ENCODE measurements around the gene ZFYVE26.
"Not testable (repeated sequence)": the region's sequence is repeated elsewhere in the genome, so short reads cannot be mapped to it uniquely, and the experiment has no call there.

ZFYVE26 gene

GRCh38 chr14:67722293-67722692 lies 94.1 kb downstream of the ZFYVE26 start:
- peak; percentile 37 for DNase-seq (ENCODE audit: low read depth)
- H3K27me3 ChIP-seq (replicated peaks; ENCODE audit: control insufficient read depth, insufficient read depth, low read length) = peaks cover 35% of the 10 kb centered on the region
- no peaks in the 10 kb centered on the region for H3K9me3 ChIP-seq (ENCODE audit: control insufficient read depth, low read length)
- no peak overlapping the region for H3K4me3 ChIP-seq (ENCODE audit: low read length)
- no peaks in the 10 kb centered on the region for H3K36me3 ChIP-seq (ENCODE audit: control insufficient read depth, insufficient read depth, low read length, severe bottlenecking)
- no peak overlapping the region for H3K9ac ChIP-seq (ENCODE audit: low read length)
- peaks cover 5% of the 10 kb centered on the region for H3K4me1 ChIP-seq (ENCODE audit: control insufficient read depth, insufficient read depth, low read length)

GRCh38 chr14:67721875-67722274 lies 94.5 kb downstream of the ZFYVE26 start:
- Histone ChIP-seq H3K9me3 (ENCODE audit: control insufficient read depth, low read length) (no peaks in the 10 kb centered on the region), H3K27me3 (replicated peaks; ENCODE audit: control insufficient read depth, insufficient read depth, low read length) (peaks cover 35% of the 10 kb centered on the region), H3K4me1 (ENCODE audit: control insufficient read depth, insufficient read depth, low read length) (peaks cover 5% of the 10 kb centered on the region), H3K9ac (ENCODE audit: low read length) (no peak overlapping the region), H3K36me3 (ENCODE audit: control insufficient read depth, insufficient read depth, low read length, severe bottlenecking) (no peaks in the 10 kb centered on the region), H3K4me3 (ENCODE audit: low read length) (no peak overlapping the region)
- no peak for DNase-seq (ENCODE audit: low read depth)

- Histone ChIP-seq H3K27me3 (replicated peaks; ENCODE audit: control insufficient read depth, insufficient read depth, low read length) (peaks cover 26% of the 10 kb centered on the region), H3K9ac (ENCODE audit: low read length) (no peak overlapping the region), H3K4me1 (ENCODE audit: control insufficient read depth, insufficient read depth, low read length) (peaks cover 14% of the 10 kb centered on the region), H3K9me3 (ENCODE audit: control insufficient read depth, low read length) (no peaks in the 10 kb centered on the region), H3K36me3 (ENCODE audit: control insufficient read depth, insufficient read depth, low read length, severe bottlenecking) (no peaks in the 10 kb centered on the region), H3K4me3 (ENCODE audit: low read length) (no peak overlapping the region)
- no peak for DNase-seq (ENCODE audit: low read depth)
Measured at GRCh38 chr14:67719866-67720265, 96.5 kb downstream of the ZFYVE26 start.

- H3K4me3 ChIP-seq (ENCODE audit: low read length); H3K9ac ChIP-seq (ENCODE audit: low read length); H3K9me3 ChIP-seq (ENCODE audit: control insufficient read depth, low read length): not testable (repeated sequence)
Measured at GRCh38 chr14:67719385-67719784, 97.0 kb downstream of the ZFYVE26 start.

GRCh38 chr14:67718265-67718664 lies 98.1 kb downstream of the ZFYVE26 start:
- DNase-seq (ENCODE audit: low read depth) = no peak
- Histone ChIP-seq H3K27me3 (replicated peaks; ENCODE audit: control insufficient read depth, insufficient read depth, low read length) (peaks cover 10% of the 10 kb centered on the region), H3K9ac (ENCODE audit: low read length) (no peak overlapping the region), H3K36me3 (ENCODE audit: control insufficient read depth, insufficient read depth, low read length, severe bottlenecking) (no peaks in the 10 kb centered on the region), H3K4me3 (ENCODE audit: low read length) (no peak overlapping the region), H3K4me1 (ENCODE audit: control insufficient read depth, insufficient read depth, low read length) (peaks cover 16% of the 10 kb centered on the region), H3K9me3 (ENCODE audit: control insufficient read depth, low read length) (no peaks in the 10 kb centered on the region)

More at GRCh38 chr14:67719385-67719784, 97.0 kb downstream of the ZFYVE26 start:
- Histone ChIP-seq H3K27me3 (replicated peaks; ENCODE audit: control insufficient read depth, insufficient read depth, low read length) (peaks cover 22% of the 10 kb centered on the region), H3K4me1 (ENCODE audit: control insufficient read depth, insufficient read depth, low read length) (peaks cover 16% of the 10 kb centered on the region)
- not testable (repeated sequence) for DNase-seq (ENCODE audit: low read depth); H3K36me3 ChIP-seq (ENCODE audit: control insufficient read depth, insufficient read depth, low read length, severe bottlenecking)

GRCh38 chr14:67717048-67717447 lies 99.3 kb downstream of the ZFYVE26 start:
- Histone ChIP-seq H3K4me3 (ENCODE audit: low read length) (no peak overlapping the region), H3K36me3 (ENCODE audit: control insufficient read depth, insufficient read depth, low read length, severe bottlenecking) (no peaks in the 10 kb centered on the region), H3K4me1 (ENCODE audit: control insufficient read depth, insufficient read depth, low read length) (peaks cover 14% of the 10 kb centered on the region), H3K9ac (ENCODE audit: low read length) (no peak overlapping the region), H3K9me3 (ENCODE audit: control insufficient read depth, low read length) (no peaks in the 10 kb centered on the region), H3K27me3 (replicated peaks; ENCODE audit: control insufficient read depth, insufficient read depth, low read length) (peaks cover 6% of the 10 kb centered on the region)
- DNase-seq (ENCODE audit: low read depth) = no peak

DNA sequence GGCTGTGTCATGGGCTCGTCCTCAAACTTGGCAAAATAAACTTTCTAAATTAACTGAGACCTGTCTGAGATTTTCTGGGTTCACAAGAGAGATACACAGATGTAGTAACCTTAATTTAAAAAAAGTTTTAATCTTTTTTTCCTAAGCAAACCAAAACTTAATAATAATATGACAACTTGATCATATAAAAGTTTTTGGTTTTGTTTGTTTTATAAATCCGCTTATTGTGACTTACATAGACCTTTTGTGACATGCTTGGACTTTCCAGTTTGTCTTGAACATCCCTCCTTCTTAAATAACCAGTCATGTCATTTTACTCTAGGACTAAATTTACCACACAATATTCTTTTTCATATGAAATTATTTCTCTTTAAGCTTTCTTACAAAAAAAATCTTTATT lies 106.2 kb downstream of the ZFYVE26 start:
- Histone ChIP-seq H3K9me3 (ENCODE audit: control insufficient read depth, low read length) (peaks cover 7% of the 10 kb centered on the region), H3K4me3 (ENCODE audit: low read length) (no peak overlapping the region)
- DNase-seq (ENCODE audit: low read depth) = no peak

DNA sequence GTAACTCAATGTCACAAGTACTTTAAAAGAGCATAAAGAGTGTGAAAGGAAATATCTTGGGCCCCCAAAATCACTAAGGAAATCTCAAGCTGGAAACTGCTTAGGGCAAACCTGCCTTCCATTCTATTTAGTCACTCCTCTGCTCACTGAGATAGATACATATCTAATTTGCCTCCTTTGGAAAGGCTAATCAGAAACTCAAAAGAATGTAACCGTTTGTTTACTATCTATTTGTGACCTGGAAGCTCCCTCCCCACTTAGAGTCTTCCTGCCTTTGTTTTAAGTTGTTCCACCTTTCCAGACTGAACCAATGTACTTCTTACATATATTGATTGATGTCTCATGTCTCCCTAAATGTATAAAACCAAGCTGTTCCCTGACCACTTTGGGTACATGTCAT lies 106.6 kb downstream of the ZFYVE26 start:
- not testable (repeated sequence) for H3K9me3 ChIP-seq (ENCODE audit: control insufficient read depth, low read length); H3K27me3 ChIP-seq (replicated peaks; ENCODE audit: control insufficient read depth, insufficient read depth, low read length); H3K4me3 ChIP-seq (ENCODE audit: low read length); H3K9ac ChIP-seq (ENCODE audit: low read length); H3K4me1 ChIP-seq (ENCODE audit: control insufficient read depth, insufficient read depth, low read length); H3K36me3 ChIP-seq (ENCODE audit: control insufficient read depth, insufficient read depth, low read length, severe bottlenecking); DNase-seq (ENCODE audit: low read depth)

More for the DNA sequence above, 106.2 kb downstream of the ZFYVE26 start:
- Histone ChIP-seq H3K9ac (ENCODE audit: low read length) (no peak overlapping the region), H3K36me3 (ENCODE audit: control insufficient read depth, insufficient read depth, low read length, severe bottlenecking) (no peaks in the 10 kb centered on the region), H3K4me1 (ENCODE audit: control insufficient read depth, insufficient read depth, low read length) (peaks cover 6% of the 10 kb centered on the region), H3K27me3 (replicated peaks; ENCODE audit: control insufficient read depth, insufficient read depth, low read length) (peaks cover 3% of the 10 kb centered on the region)

GRCh38 chr14:67709346-67709745 lies 107.0 kb downstream of the ZFYVE26 start:
- not testable (repeated sequence) for DNase-seq (ENCODE audit: low read depth); H3K9me3 ChIP-seq (ENCODE audit: control insufficient read depth, low read length); H3K36me3 ChIP-seq (ENCODE audit: control insufficient read depth, insufficient read depth, low read length, severe bottlenecking); H3K27me3 ChIP-seq (replicated peaks; ENCODE audit: control insufficient read depth, insufficient read depth, low read length); H3K9ac ChIP-seq (ENCODE audit: low read length); H3K4me1 ChIP-seq (ENCODE audit: control insufficient read depth, insufficient read depth, low read length); H3K4me3 ChIP-seq (ENCODE audit: low read length)

DNA sequence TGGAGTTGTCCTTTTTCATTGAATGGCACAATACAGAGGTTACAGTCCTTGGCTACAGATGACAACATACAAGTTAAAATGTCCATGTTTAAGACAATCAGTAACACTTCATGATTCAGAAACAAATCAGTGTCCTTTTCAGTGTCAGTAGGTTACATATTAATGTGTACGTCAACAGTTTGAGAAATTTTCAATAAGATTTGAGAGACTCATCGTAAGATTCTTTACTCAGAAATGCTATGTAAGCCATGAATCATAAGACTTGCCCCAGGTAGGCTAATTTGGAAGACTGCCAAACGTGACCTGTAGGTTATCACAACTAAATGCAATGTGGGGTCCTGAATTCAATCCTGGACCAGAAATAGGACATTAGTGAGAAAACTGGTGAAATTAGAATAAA lies 111.2 kb downstream of the ZFYVE26 start:
- Histone ChIP-seq H3K27me3 (replicated peaks; ENCODE audit: control insufficient read depth, insufficient read depth, low read length) (peaks cover 3% of the 10 kb centered on the region), H3K36me3 (ENCODE audit: control insufficient read depth, insufficient read depth, low read length, severe bottlenecking) (no peaks in the 10 kb centered on the region), H3K9me3 (ENCODE audit: control insufficient read depth, low read length) (peaks cover 7% of the 10 kb centered on the region), H3K4me1 (ENCODE audit: control insufficient read depth, insufficient read depth, low read length) (peaks cover 4% of the 10 kb centered on the region), H3K4me3 (ENCODE audit: low read length) (no peak overlapping the region), H3K9ac (ENCODE audit: low read length) (no peak overlapping the region)
- no peak for DNase-seq (ENCODE audit: low read depth)

DNA sequence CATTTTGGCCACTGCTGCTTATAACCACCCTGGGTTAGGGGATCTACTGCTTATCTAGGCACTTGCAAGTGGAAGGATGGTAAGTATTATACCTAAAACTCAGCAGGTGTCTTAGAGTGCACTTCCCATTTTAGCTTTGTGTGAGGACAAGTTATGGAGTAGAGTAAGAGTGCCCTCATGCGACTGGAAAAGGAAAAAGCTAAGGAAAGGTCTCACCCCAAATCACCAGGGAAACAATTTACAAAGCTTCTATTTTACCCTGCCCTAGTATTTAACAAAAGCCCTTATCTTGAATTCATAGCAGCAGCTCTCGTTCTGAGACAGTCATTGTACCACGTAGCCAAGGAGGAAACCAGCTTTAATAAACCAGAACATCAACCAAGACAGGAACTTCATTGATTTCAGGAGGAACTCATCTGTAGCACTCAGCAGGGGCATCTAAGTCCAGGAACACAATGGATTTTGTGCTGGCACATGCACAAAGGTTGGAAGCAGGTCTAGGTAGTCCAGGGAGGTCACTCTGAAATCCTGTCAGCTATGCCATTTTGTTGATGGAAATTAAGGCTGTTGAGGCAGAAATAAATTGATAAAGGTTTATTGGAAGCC lies 111.8 kb downstream of the ZFYVE26 start:
- DNase-seq (ENCODE audit: low read depth) = peak; percentile 78

GRCh38 chr14:67703997-67704396 lies 112.4 kb downstream of the ZFYVE26 start:
- Histone ChIP-seq H3K36me3 (ENCODE audit: control insufficient read depth, insufficient read depth, low read length, severe bottlenecking) (no peaks in the 10 kb centered on the region), H3K4me1 (ENCODE audit: control insufficient read depth, insufficient read depth, low read length) (peaks cover 4% of the 10 kb centered on the region), H3K27me3 (replicated peaks; ENCODE audit: control insufficient read depth, insufficient read depth, low read length) (peaks cover 3% of the 10 kb centered on the region), H3K4me3 (ENCODE audit: low read length) (no peak overlapping the region), H3K9ac (ENCODE audit: low read length) (no peak overlapping the region), H3K9me3 (ENCODE audit: control insufficient read depth, low read length) (no peaks in the 10 kb centered on the region)
- no peak for DNase-seq (ENCODE audit: low read depth)

More for the DNA sequence above, 111.8 kb downstream of the ZFYVE26 start:
- Histone ChIP-seq H3K4me3 (ENCODE audit: low read length) (no peak overlapping the region), H3K9me3 (ENCODE audit: control insufficient read depth, low read length) (peaks cover 2% of the 10 kb centered on the region), H3K27me3 (replicated peaks; ENCODE audit: control insufficient read depth, insufficient read depth, low read length) (peaks cover 3% of the 10 kb centered on the region), H3K36me3 (ENCODE audit: control insufficient read depth, insufficient read depth, low read length, severe bottlenecking) (no peaks in the 10 kb centered on the region), H3K9ac (ENCODE audit: low read length) (no peak overlapping the region), H3K4me1 (ENCODE audit: control insufficient read depth, insufficient read depth, low read length) (peaks cover 4% of the 10 kb centered on the region)

All from adipocyte (in vitro differentiated cells).